GM18858 (cell line): Measurements from ENCODE around the gene INSL3.
"Not testable (repeated sequence)": the region's sequence is repeated elsewhere in the genome, so short reads cannot be mapped to it uniquely, and the experiment has no call there.

Experiments
- ATAC-seq: cut with Tn5 transposase; IDR thresholded peaks from one replicate; pipeline ENCODE4 v1.9.1; 2021; ENCODE audit not compliant: unreplicated experiment

Gene INSL3

GRCh38 chr19:17790059-17790780, 31.1 kb downstream of the INSL3 start:
- no peak for ATAC-seq

GRCh38 chr19:17788632-17789031, 32.7 kb downstream of the INSL3 start:
- no peak for ATAC-seq

- no peak for ATAC-seq
Measured at GRCh38 chr19:17787274-17787913, 33.9 kb downstream of the INSL3 start.

GRCh38 chr19:17784201-17785008, 36.9 kb downstream of the INSL3 start:
- ATAC-seq: no peak

- ATAC-seq: not testable (repeated sequence)
Measured at GRCh38 chr19:17783721-17784120, 37.6 kb downstream of the INSL3 start.

- ATAC-seq: no peak
Measured at GRCh38 chr19:17780781-17781180, 40.5 kb downstream of the INSL3 start.

- no peak for ATAC-seq
Measured at GRCh38 chr19:17778968-17779929, 42.1 kb downstream of the INSL3 start.

GRCh38 chr19:17778251-17778967, 42.9 kb downstream of the INSL3 start:
- ATAC-seq: no peak

- ATAC-seq: not testable (repeated sequence)
Measured at GRCh38 chr19:17777840-17778239, 43.5 kb downstream of the INSL3 start.

- peak; percentile 34 for ATAC-seq
Measured at GRCh38 chr19:17775991-17776803, 45.1 kb downstream of the INSL3 start.

- no peak for ATAC-seq
Measured at GRCh38 chr19:17775245-17775927, 45.9 kb downstream of the INSL3 start.

GRCh38 chr19:17772172-17772571, 49.1 kb downstream of the INSL3 start:
- ATAC-seq: no peak

GRCh38 chr19:17770613-17771012, 50.7 kb downstream of the INSL3 start:
- ATAC-seq: no peak

GRCh38 chr19:17767559-17767958, 53.8 kb downstream of the INSL3 start:
- no peak for ATAC-seq

GRCh38 chr19:17766543-17767131, 54.7 kb downstream of the INSL3 start:
- no peak for ATAC-seq
